Muscle layer of colon (tissue), 2 donors: ENCODE measurements around the gene MRPL14.

ENCODE experiments used
- H3K27ac ChIP-seq: one replicate; pipeline ENCODE4 v1.7.0; 2013; ENCODE audit warnings: low read depth, mild to moderate bottlenecking, low read length, moderate library complexity
- H3K27me3 ChIP-seq, 2 donors: one replicate each; pipeline ENCODE4 v1.7.0; 2013; ENCODE audit warnings: low read length in 2 of 2, mild to moderate bottlenecking in 2 of 2; ENCODE audit not compliant: insufficient read depth in 2 of 2, control insufficient read depth in 1 of 2
- H3K36me3 ChIP-seq: one replicate; pipeline ENCODE4 v1.7.0; 2013; ENCODE audit warnings: mild to moderate bottlenecking, low read length; ENCODE audit not compliant: insufficient read depth
- H3K4me1 ChIP-seq: one replicate; pipeline ENCODE4 v1.7.0; 2013; ENCODE audit warnings: mild to moderate bottlenecking, low read length; ENCODE audit not compliant: insufficient read depth
- H3K4me3 ChIP-seq, 2 donors: one replicate each; pipeline ENCODE4 v1.7.0; 2013; ENCODE audit warnings: low read length in 2 of 2, low read depth in 1 of 2, mild to moderate bottlenecking in 1 of 2, moderate library complexity in 1 of 2
- H3K9ac ChIP-seq: one replicate; pipeline ENCODE4 v1.7.0; 2013; ENCODE audit warnings: low read length
- H3K9me3 ChIP-seq: one replicate; pipeline ENCODE4 v1.7.0; 2013; ENCODE audit warnings: mild to moderate bottlenecking, low read length
- donor health status: abdominal sarcoma.
- donor health status: Adenocarcinoma of cecum.

MRPL14 gene

GRCh38 chr6:44127186-44128019 is at the start of gene MRPL14, which contains the start of gene TMEM63B:
MRPL14 (minus strand) TSS chr6:44127452; CDS start chr6:44116611, 10,841 bp downstream.
TMEM63B (plus strand) TSS chr6:44127554; CDS start chr6:44134585, 7,031 bp downstream.
- Histone ChIP-seq H3K9ac (peak within 1 kb of the TSS; percentile 69), H3K4me1 (peaks cover 46% of the 10 kb centered on the region), H3K36me3 (no peaks in the 10 kb centered on the region), H3K4me3 (peak within 1 kb of the TSS; percentile 83 to 94), H3K27me3 (no peaks in the 10 kb centered on the region), H3K27ac (peak within 1 kb of the TSS; percentile 93), H3K9me3 (no peaks in the 10 kb centered on the region)

- Histone ChIP-seq H3K9me3 (no peaks in the 10 kb centered on the region), H3K4me3 (no peak overlapping the region), H3K27ac (no peak overlapping the region), H3K9ac (no peak overlapping the region), H3K36me3 (no peaks in the 10 kb centered on the region), H3K4me1 (peaks cover 8% of the 10 kb centered on the region), H3K27me3 (no peaks in the 10 kb centered on the region)
Measured at GRCh38 chr6:44176130-44176761, 49.0 kb upstream of the MRPL14 start.

GRCh38 chr6:44172731-44173500 is 45.7 kb upstream of the MRPL14 start:
- H3K36me3 ChIP-seq: no peaks in the 10 kb centered on the region
- no peaks in the 10 kb centered on the region for H3K27me3 ChIP-seq
- H3K9me3 ChIP-seq: no peaks in the 10 kb centered on the region
- H3K9ac ChIP-seq: no peak overlapping the region
- peaks cover 8% of the 10 kb centered on the region for H3K4me1 ChIP-seq
- H3K27ac ChIP-seq: no peak overlapping the region
- no peak overlapping the region for H3K4me3 ChIP-seq

DNA sequence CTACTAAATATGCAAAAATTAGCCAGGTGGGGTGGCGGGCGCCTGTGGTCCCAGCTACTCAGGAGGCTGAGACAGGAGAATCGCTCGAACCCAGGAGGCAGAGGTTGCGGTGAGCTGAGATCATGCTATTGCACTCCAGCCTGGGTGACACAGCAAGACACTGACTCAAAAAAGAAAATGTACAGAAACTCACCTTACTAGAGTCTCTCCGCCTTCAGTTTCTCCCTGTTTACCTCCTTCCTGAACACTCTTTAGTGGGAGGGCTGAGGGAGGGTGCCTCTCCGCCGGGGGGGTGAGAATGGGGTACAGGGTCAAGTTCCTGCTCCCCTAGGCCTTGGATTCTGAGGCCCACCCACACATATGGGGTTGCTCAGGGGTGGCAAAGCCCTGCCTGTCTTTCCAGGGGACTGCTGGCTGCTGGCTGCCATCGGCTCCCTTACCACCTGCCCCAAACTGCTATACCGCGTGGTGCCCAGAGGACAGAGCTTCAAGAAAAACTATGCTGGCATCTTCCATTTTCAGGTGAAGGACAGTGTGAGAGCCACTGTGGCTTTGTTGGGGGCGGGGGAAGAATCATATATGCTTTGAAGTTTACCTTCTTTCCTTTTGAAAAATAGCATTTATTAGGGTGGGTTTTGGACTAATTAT is 44.8 kb upstream of the MRPL14 start:
- no peak overlapping the region for H3K9ac ChIP-seq
- no peaks in the 10 kb centered on the region for H3K36me3 ChIP-seq
- H3K27me3 ChIP-seq: no peaks in the 10 kb centered on the region
- no peaks in the 10 kb centered on the region for H3K9me3 ChIP-seq
- H3K4me3 ChIP-seq: no peak overlapping the region
- H3K4me1 ChIP-seq: peaks cover 8% of the 10 kb centered on the region
- no peak overlapping the region for H3K27ac ChIP-seq

DNA sequence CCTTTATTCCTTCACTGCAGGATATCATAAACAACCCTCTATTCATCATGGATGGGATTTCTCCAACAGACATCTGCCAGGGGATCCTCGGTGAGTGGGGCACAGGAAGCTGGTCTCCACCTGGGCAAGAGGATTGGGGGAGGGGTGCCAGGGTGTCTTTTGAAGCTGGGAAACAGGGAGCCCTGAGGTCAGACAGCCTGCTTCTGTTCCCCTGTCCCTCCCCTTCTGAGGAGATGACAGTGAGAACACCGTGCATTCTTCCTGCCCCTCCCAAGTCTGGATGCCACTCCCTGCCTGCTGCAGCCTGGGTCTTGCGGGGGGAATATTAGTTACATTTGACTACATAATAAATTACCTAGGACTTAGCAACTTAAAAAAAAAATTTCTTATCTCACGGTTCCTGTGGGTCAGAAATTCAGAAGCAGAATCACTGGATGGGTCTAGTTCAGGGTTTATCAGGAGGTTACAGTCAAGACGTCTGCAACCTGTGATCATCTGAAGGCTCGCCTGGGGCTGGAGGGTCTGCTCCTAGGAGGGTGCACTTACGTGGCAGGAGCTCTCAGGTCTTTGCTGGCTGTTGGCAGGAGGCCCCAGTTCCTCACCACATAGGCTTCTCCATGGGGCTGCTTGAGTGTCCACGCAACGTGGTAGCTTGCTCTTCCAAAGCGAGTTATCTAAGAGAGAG is 42.8 kb upstream of the MRPL14 start:
- Histone ChIP-seq H3K4me3 (no peak overlapping the region), H3K9ac (no peak overlapping the region), H3K27me3 (no peaks in the 10 kb centered on the region), H3K27ac (no peak overlapping the region), H3K36me3 (no peaks in the 10 kb centered on the region), H3K9me3 (no peaks in the 10 kb centered on the region), H3K4me1 (peaks cover 8% of the 10 kb centered on the region)

- no peak overlapping the region for H3K27ac ChIP-seq
- peaks cover 8% of the 10 kb centered on the region for H3K4me1 ChIP-seq
- H3K9ac ChIP-seq: no peak overlapping the region
- no peaks in the 10 kb centered on the region for H3K9me3 ChIP-seq
- no peaks in the 10 kb centered on the region for H3K27me3 ChIP-seq
- H3K4me3 ChIP-seq: no peak overlapping the region
- H3K36me3 ChIP-seq: no peaks in the 10 kb centered on the region
Measured at GRCh38 chr6:44169154-44169553, 41.9 kb upstream of the MRPL14 start.

DNA sequence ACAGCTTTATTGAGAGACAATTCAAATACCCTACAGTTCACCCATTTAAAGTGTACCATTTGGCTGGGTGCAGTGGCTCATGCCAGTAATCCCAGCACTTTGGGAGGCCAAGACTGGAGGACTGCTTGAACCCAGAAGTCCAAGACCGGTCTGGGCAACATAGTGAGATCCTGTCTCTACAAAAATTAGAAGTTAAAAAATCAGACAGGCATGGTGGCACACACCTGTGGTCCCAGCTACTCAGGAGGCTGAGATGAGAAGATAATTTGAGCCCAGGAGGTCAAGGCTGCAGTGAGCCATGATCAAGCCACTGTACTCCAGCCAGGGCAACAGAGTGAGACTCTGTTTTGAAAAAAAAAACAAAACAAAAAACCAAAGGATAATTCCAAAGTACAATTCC is 40.3 kb upstream of the MRPL14 start:
- H3K36me3 ChIP-seq: no peaks in the 10 kb centered on the region
- H3K4me3 ChIP-seq: no peak overlapping the region
- H3K27me3 ChIP-seq: no peaks in the 10 kb centered on the region
- no peaks in the 10 kb centered on the region for H3K9me3 ChIP-seq
- H3K4me1 ChIP-seq: peaks cover 2% of the 10 kb centered on the region
- no peak overlapping the region for H3K27ac ChIP-seq
- no peak overlapping the region for H3K9ac ChIP-seq

- no peaks in the 10 kb centered on the region for H3K27me3 ChIP-seq
- no peaks in the 10 kb centered on the region for H3K4me1 ChIP-seq
- H3K9ac ChIP-seq: no peak overlapping the region
- no peak overlapping the region for H3K27ac ChIP-seq
- no peak overlapping the region for H3K4me3 ChIP-seq
- H3K9me3 ChIP-seq: no peaks in the 10 kb centered on the region
- H3K36me3 ChIP-seq: no peaks in the 10 kb centered on the region
Measured at GRCh38 chr6:44166591-44167184, 39.4 kb upstream of the MRPL14 start.

GRCh38 chr6:44166116-44166515 is 38.9 kb upstream of the MRPL14 start:
- Histone ChIP-seq H3K27me3 (no peaks in the 10 kb centered on the region), H3K27ac (no peak overlapping the region), H3K9me3 (no peaks in the 10 kb centered on the region), H3K9ac (no peak overlapping the region), H3K36me3 (no peaks in the 10 kb centered on the region), H3K4me1 (no peaks in the 10 kb centered on the region), H3K4me3 (no peak overlapping the region)

- H3K9me3 ChIP-seq: no peaks in the 10 kb centered on the region
- no peaks in the 10 kb centered on the region for H3K4me1 ChIP-seq
- H3K27ac ChIP-seq: no peak overlapping the region
Measured at GRCh38 chr6:44162876-44163625, 35.8 kb upstream of the MRPL14 start.

More at GRCh38 chr6:44162876-44163625, 35.8 kb upstream of the MRPL14 start:
- H3K9ac ChIP-seq: no peak overlapping the region
- H3K4me3 ChIP-seq: no peak overlapping the region
- no peaks in the 10 kb centered on the region for H3K36me3 ChIP-seq
- H3K27me3 ChIP-seq: no peaks in the 10 kb centered on the region
